MM.1S (cell line): ENCODE data around the gene DNMT3B.

Experiments
- DNase-seq: peaks from one replicate; pipeline ENCODE4 v3.0.0-alpha.2; 2015
- H2AFZ ChIP-seq: fragments of 300-600 bp; sonication (generic); 2 replicates; pipeline ENCODE4 v1.6.0; 2016; ENCODE audit warnings: antibody characterized with exemption, low read length
- H3F3A ChIP-seq: fragments of 300-600 bp; sonication (generic); 2 replicates; pipeline ENCODE4 v1.6.1; 2016; ENCODE audit warnings: mild to moderate bottlenecking, antibody characterized with exemption, low read length, moderate library complexity, mixed read lengths; ENCODE audit not compliant: insufficient read depth
- H3K27ac ChIP-seq: fragments of 300-600 bp; sonication (generic); 2 replicates; pipeline ENCODE4 v1.5.1; 2016; ENCODE audit warnings: mild to moderate bottlenecking, low read length
- H3K27me3 ChIP-seq: fragments of 300-600 bp; sonication (generic); replicated peaks from 2 replicates; pipeline ENCODE4 v1.6.0; 2016; ENCODE audit warnings: low read length; ENCODE audit not compliant: insufficient read depth
- H3K36me3 ChIP-seq: fragments of 300-600 bp; sonication (generic); replicated peaks from 2 replicates; pipeline ENCODE4 v1.6.1; 2016; ENCODE audit warnings: mild to moderate bottlenecking, low read length, mixed read lengths; ENCODE audit not compliant: insufficient read depth
- H3K4me1 ChIP-seq: fragments of 300-600 bp; sonication (generic); 2 replicates; pipeline ENCODE4 v1.6.1; 2016; ENCODE audit warnings: low read length, mixed read lengths
- H3K4me2 ChIP-seq: fragments of 300-600 bp; sonication (generic); 2 replicates; pipeline ENCODE4 v1.6.0; 2016; ENCODE audit warnings: low read depth, low read length
- H3K4me3 ChIP-seq: fragments of 300-600 bp; sonication (generic); 2 replicates; pipeline ENCODE4 v1.5.1; 2016; ENCODE audit warnings: low read length, mixed read lengths
- H3K79me2 ChIP-seq: fragments of 300-600 bp; sonication (generic); 2 replicates; pipeline ENCODE4 v1.6.1; 2016; ENCODE audit warnings: mixed run types, low read length, mixed read lengths
- H3K9ac ChIP-seq: fragments of 300-600 bp; sonication (generic); 2 replicates; pipeline ENCODE4 v1.6.1; 2016; ENCODE audit warnings: low read length, mixed read lengths
- H3K9me2 ChIP-seq: fragments of 300-600 bp; sonication (generic); replicated peaks from 2 replicates; pipeline ENCODE4 v1.6.1; 2016; ENCODE audit warnings: mild to moderate bottlenecking, low read length, mixed read lengths; ENCODE audit not compliant: insufficient read depth
- H3K9me3 ChIP-seq: fragments of 300-600 bp; sonication (generic); replicated peaks from 2 replicates; pipeline ENCODE4 v1.6.1; 2016; ENCODE audit warnings: mild to moderate bottlenecking, low read length, mixed read lengths; ENCODE audit not compliant: insufficient read depth
- H4K20me1 ChIP-seq: fragments of 300-600 bp; sonication (generic); 2 replicates; pipeline ENCODE4 v1.6.1; 2016; ENCODE audit warnings: mild to moderate bottlenecking, low read length, moderate library complexity, mixed read lengths; ENCODE audit not compliant: insufficient read depth
- EZH2 ChIP-seq: fragments of 300-600 bp; sonication (generic); optimal IDR thresholded peaks from 2 replicates; pipeline ENCODE3; 2017; ENCODE audit warnings: low read depth, mild to moderate bottlenecking, antibody characterized with exemption, low read length, mixed read lengths
- EZH2phosphoT487 ChIP-seq: fragments of 300-600 bp; sonication (generic); IDR thresholded peaks from 2 replicates; pipeline ENCODE4 v1.6.1; 2018; ENCODE audit warnings: antibody characterized with exemption, low read length
- TF ChIP-seq, protein P1 (sequence below): fragments of 300-600 bp; sonication (generic); IDR thresholded peaks from 2 replicates; pipeline ENCODE4 v1.5.1; 2016; ENCODE audit warnings: antibody characterized with exemption, low read length, mixed read lengths

DNMT3B gene

DNA sequence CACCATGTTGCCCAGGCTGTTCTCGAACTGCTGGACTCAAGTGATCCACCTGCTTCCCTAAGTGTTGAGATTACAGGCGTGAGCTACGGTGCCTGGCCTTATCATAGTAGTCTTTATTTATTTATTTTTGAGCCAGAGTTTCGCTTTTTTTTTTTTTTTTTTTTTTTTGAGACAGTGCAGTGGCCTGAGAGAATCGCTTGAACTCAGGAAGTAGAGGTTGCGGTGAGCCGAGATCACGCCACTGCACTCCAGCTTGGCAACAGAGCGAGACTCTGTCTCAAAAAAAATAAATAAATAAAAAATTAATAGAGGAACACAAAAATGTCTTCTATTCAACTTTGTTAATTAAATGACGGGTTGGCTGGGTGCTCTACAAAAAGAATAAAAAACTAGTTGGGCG, 70.5 kb downstream of the DNMT3B start:
- no peak overlapping the region for H2AFZ ChIP-seq
- H3K9me3 ChIP-seq: no peaks in the 10 kb centered on the region
- H3K79me2 ChIP-seq: peaks cover 93% of the 10 kb centered on the region
- H4K20me1 ChIP-seq: peaks cover 21% of the 10 kb centered on the region
- no peak overlapping the region for H3K27ac ChIP-seq
- H3K4me2 ChIP-seq: no peak overlapping the region
- TF ChIP-seq EZH2phosphoT487: no peak
- TF ChIP-seq, protein P1, sequence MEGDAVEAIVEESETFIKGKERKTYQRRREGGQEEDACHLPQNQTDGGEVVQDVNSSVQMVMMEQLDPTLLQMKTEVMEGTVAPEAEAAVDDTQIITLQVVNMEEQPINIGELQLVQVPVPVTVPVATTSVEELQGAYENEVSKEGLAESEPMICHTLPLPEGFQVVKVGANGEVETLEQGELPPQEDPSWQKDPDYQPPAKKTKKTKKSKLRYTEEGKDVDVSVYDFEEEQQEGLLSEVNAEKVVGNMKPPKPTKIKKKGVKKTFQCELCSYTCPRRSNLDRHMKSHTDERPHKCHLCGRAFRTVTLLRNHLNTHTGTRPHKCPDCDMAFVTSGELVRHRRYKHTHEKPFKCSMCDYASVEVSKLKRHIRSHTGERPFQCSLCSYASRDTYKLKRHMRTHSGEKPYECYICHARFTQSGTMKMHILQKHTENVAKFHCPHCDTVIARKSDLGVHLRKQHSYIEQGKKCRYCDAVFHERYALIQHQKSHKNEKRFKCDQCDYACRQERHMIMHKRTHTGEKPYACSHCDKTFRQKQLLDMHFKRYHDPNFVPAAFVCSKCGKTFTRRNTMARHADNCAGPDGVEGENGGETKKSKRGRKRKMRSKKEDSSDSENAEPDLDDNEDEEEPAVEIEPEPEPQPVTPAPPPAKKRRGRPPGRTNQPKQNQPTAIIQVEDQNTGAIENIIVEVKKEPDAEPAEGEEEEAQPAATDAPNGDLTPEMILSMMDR: no peak
- TF ChIP-seq EZH2: no peak
- no peaks in the 10 kb centered on the region for H3K27me3 ChIP-seq
- no peaks in the 10 kb centered on the region for H3F3A ChIP-seq
- H3K36me3 ChIP-seq: peaks cover 29% of the 10 kb centered on the region
- H3K4me1 ChIP-seq: no peaks in the 10 kb centered on the region
- no peak overlapping the region for H3K4me3 ChIP-seq
- no peaks in the 10 kb centered on the region for H3K9me2 ChIP-seq
- no peak for DNase-seq
- H3K9ac ChIP-seq: no peak overlapping the region

GRCh38 chr20:32834972-32835371, 72.8 kb downstream of the DNMT3B start:
- H3K9me2 ChIP-seq: no peaks in the 10 kb centered on the region
- H3K4me1 ChIP-seq: no peaks in the 10 kb centered on the region
- H3K27ac ChIP-seq: no peak overlapping the region
- peaks cover 93% of the 10 kb centered on the region for H3K79me2 ChIP-seq
- H3K9ac ChIP-seq: no peak overlapping the region
- no peak overlapping the region for H3K4me2 ChIP-seq
- peaks cover 10% of the 10 kb centered on the region for H4K20me1 ChIP-seq
- H3K36me3 ChIP-seq: peaks cover 22% of the 10 kb centered on the region
- no peaks in the 10 kb centered on the region for H3K27me3 ChIP-seq
- TF ChIP-seq EZH2phosphoT487 (no peak), EZH2 (no peak)
- TF ChIP-seq, protein P1: no peak
- H3K4me3 ChIP-seq: no peak overlapping the region
- H3F3A ChIP-seq: no peaks in the 10 kb centered on the region
- no peak overlapping the region for H2AFZ ChIP-seq
- no peak for DNase-seq
- H3K9me3 ChIP-seq: no peaks in the 10 kb centered on the region

DNA sequence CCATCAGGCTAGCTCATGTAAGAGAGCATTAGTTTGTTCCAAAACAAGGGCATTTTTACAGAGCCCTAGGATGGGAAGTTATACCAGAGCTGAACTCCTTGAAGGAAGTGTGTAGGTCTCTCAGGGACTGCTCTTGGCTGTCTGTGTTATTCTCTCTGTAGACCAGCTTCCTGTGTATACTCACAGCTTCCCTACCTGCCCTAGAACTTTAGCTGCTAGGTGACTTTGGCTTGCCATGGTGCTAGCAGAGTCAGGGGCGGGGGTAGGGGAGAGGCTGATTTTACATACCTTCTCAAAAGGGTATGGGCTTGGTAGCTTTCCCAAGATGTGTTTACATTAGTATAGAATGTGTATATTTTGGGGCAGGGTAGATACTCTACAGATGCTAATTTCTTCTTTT, 75.0 kb downstream of the DNMT3B start:
- Histone ChIP-seq H3K4me3 (no peak overlapping the region), H3K27ac (no peak overlapping the region), H3F3A (no peaks in the 10 kb centered on the region), H4K20me1 (no peaks in the 10 kb centered on the region; the same call in 1 of the 2 replicates), H3K4me1 (no peaks in the 10 kb centered on the region), H3K79me2 (peaks cover 84% of the 10 kb centered on the region), H3K9me3 (no peaks in the 10 kb centered on the region), H3K9ac (no peak overlapping the region), H2AFZ (no peak overlapping the region), H3K9me2 (no peaks in the 10 kb centered on the region), H3K4me2 (no peak overlapping the region), H3K27me3 (no peaks in the 10 kb centered on the region), H3K36me3 (peaks cover 22% of the 10 kb centered on the region)
- DNase-seq: no peak
- no peak for TF ChIP-seq EZH2phosphoT487
- no peak for TF ChIP-seq EZH2
- TF ChIP-seq, protein P1: no peak
